ENCODE measurements around the gene CDKN1A. TPM values are rescaled to one million over a fixed set of nuclear protein-coding genes. Genes with fewer than 3 reads are reported as not detected.

Gene CDKN1A
- total and polyA plus RNA-seq, 9 of the 15 experiments (the other 6 are each of a cell fraction or from before 2014, with no cell fraction given): 0.25 to 8.1 (median 5.1) TPM

- TF ChIP-seq E2F6 (IDR thresholded peaks at IDR 0.05; ENCODE audit: borderline replicate concordance in 1 of 2, extremely low read depth in 1 of 2, insufficient read depth in 1 of 2, insufficient read length in 1 of 2, low read depth in 1 of 2, low read length in 1 of 2, poor library complexity in 1 of 2, severe bottlenecking in 1 of 2) (peak; percentile 84 to 91), POLR3A (IDR thresholded peaks at IDR 0.05; ENCODE audit: borderline replicate concordance, extremely low read depth, insufficient read depth, insufficient read length) (no peak), PKNOX1 (IDR thresholded peaks at IDR 0.05) (0 out of 2 replicates have a peak, but pooled peaks have one; percentile 9), ZNF282 (CRISPR knock-in tag; IDR thresholded peaks at IDR 0.05) (no peak), ZBTB12 (CRISPR knock-in tag; IDR thresholded peaks at IDR 0.05) (no peak), SNRNP70 (optimal IDR thresholded peaks at IDR 0.05; ENCODE audit: low read depth, low read length) (no peak), GATAD2A (IDR thresholded peaks at IDR 0.05) (0 out of 2 replicates have a peak, but pooled peaks have one; percentile 63), HBP1 (CRISPR knock-in tag; IDR thresholded peaks at IDR 0.05) (peak; percentile 86; the same call in 1 of the 2 replicates), FOXJ2 (tag; IDR thresholded peaks at IDR 0.05) (no peak), NCOR1 (IDR thresholded peaks at IDR 0.05) (peak; percentile 66), GTF3C2 (IDR thresholded peaks at IDR 0.05; ENCODE audit: borderline replicate concordance, extremely low read depth, insufficient read length) (no peak), EP400 (IDR thresholded peaks at IDR 0.05) (peak; percentile 67; the same call in 1 of the 2 replicates), LARP7 (IDR thresholded peaks at IDR 0.05) (peak; percentile 50; the same call in 1 of the 2 replicates), HLTF (IDR thresholded peaks at IDR 0.05) (peak; percentile 80), KAT8 (IDR thresholded peaks at IDR 0.05; ENCODE audit: low read depth) (no peak), NFIC (IDR thresholded peaks at IDR 0.05) (peak; percentile 86), MTF1 (CRISPR knock-in tag; IDR thresholded peaks at IDR 0.05; ENCODE audit: borderline replicate concordance) (no peak), HNRNPH1 (optimal IDR thresholded peaks at IDR 0.05; ENCODE audit: low read depth, low read length) (no peak)
Observed at GRCh38 chr6:36660771-36661471, 17.6 kb upstream of the CDKN1A start (continued).

Measured in K562 (cell line).